ENCODE measurements around the gene GOLGA6L2.
"Not testable (repeated sequence)": the region's sequence is repeated elsewhere in the genome, so short reads cannot be mapped to it uniquely, and the experiment has no call there.

Gene GOLGA6L2

GRCh38 chr15:23422946-23423708 lies 23.9 kb downstream of the GOLGA6L2 start:
- DNase-seq, result no peak

GRCh38 chr15:23422099-23422945 lies 24.7 kb downstream of the GOLGA6L2 start:
- DNase-seq, result no peak

- no peak for DNase-seq
These were observed 26.1 kb downstream of the GOLGA6L2 start for GRCh38 chr15:23420806-23421575.

- no peak for DNase-seq
These were observed 30.4 kb downstream of the GOLGA6L2 start for GRCh38 chr15:23416349-23417276.

- DNase-seq, result not testable (repeated sequence)
These were observed 31.2 kb downstream of the GOLGA6L2 start for GRCh38 chr15:23415866-23416265.

GRCh38 chr15:23415321-23415865 lies 31.6 kb downstream of the GOLGA6L2 start:
- no peak for DNase-seq

GRCh38 chr15:23412881-23413600 lies 34.0 kb downstream of the GOLGA6L2 start:
- DNase-seq, result not testable (repeated sequence)

GRCh38 chr15:23411841-23412240 lies 35.2 kb downstream of the GOLGA6L2 start:
- DNase-seq, result no peak

GRCh38 chr15:23403550-23403949 lies 43.5 kb downstream of the GOLGA6L2 start:
- DNase-seq, result no peak

GRCh38 chr15:23402544-23402943 lies 44.5 kb downstream of the GOLGA6L2 start:
- DNase-seq, result no peak

GRCh38 chr15:23402140-23402539 lies 44.9 kb downstream of the GOLGA6L2 start:
- no peak for DNase-seq

- DNase-seq, result no peak
These were observed 45.4 kb downstream of the GOLGA6L2 start for GRCh38 chr15:23401627-23402026.

GRCh38 chr15:23399207-23399606 lies 47.8 kb downstream of the GOLGA6L2 start:
- DNase-seq, result not testable (repeated sequence)

GRCh38 chr15:23398357-23398756 lies 48.7 kb downstream of the GOLGA6L2 start:
- not testable (repeated sequence) for DNase-seq

- no peak for DNase-seq
These were observed 49.3 kb downstream of the GOLGA6L2 start for GRCh38 chr15:23397779-23398178.

- DNase-seq, result no peak
These were observed 51.2 kb downstream of the GOLGA6L2 start for GRCh38 chr15:23395832-23396231.

- no peak for DNase-seq
These were observed 51.9 kb downstream of the GOLGA6L2 start for GRCh38 chr15:23395030-23395692.
